Kidney tubule cell (primary cell): ENCODE results near the gene PCDH11X.
"Not testable (repeated sequence)": the region's sequence is repeated elsewhere in the genome, so short reads cannot be mapped to it uniquely, and the experiment has no call there.

Experiments used
- DNase-seq: peaks from one replicate; pipeline ENCODE4 v3.0.0-alpha.2; 2018; ENCODE audit warnings: low spot score

PCDH11X gene

DNA sequence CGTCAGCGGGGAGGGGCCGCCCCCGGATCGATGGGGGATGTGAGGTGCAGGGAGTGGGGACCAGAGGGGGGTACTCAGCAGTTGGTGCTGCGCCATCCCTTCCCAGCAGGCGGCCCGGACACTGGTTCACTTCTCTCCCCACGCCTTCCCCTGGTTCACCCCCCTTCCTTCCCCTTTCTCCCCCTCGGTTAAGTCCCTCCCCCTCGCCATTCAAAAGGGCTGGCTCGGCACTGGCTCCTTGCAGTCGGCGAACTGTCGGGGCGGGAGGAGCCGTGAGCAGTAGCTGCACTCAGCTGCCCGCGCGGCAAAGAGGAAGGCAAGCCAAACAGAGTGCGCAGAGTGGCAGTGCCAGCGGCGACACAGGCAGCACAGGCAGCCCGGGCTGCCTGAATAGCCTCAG lies at the start of gene PCDH11X:
PCDH11X (plus strand) TSS at position 241 of the 400 bp plus-strand sequence. CDS start 56,130 bp downstream, outside the sequence.
- DNase-seq: not testable (repeated sequence)

GRCh38 chrX:91747446-91747845 lies 31.7 kb upstream of the PCDH11X start:
- not testable (repeated sequence) for DNase-seq

- not testable (repeated sequence) for DNase-seq
Measured at GRCh38 chrX:91753022-91753421, 26.2 kb upstream of the PCDH11X start.

GRCh38 chrX:91770619-91771488 lies 8.3 kb upstream of the PCDH11X start:
- DNase-seq: not testable (repeated sequence)

GRCh38 chrX:91773943-91774342 lies 5.2 kb upstream of the PCDH11X start:
- DNase-seq: not testable (repeated sequence)

DNA sequence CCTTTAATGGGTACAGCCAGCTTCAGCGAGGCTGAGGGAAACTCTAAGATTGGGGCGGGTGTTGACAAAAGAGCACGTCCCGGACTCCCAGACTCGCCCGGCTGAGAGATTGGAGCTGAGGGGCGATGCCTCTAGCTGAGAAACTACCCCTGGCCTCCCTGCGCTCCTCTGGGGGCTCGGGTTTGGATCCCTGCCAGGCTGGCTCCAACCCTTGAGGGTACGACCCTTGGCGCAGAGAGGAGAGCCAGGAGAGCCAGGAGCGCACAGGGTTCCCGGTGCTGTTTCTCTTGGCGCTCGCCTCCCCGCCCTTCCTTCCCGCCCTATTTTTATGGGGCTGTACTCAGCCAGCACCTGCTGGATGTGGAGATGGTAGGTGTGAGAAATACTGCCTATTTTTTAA lies 833 bp downstream of the PCDH11X start:
- not testable (repeated sequence) for DNase-seq

DNA sequence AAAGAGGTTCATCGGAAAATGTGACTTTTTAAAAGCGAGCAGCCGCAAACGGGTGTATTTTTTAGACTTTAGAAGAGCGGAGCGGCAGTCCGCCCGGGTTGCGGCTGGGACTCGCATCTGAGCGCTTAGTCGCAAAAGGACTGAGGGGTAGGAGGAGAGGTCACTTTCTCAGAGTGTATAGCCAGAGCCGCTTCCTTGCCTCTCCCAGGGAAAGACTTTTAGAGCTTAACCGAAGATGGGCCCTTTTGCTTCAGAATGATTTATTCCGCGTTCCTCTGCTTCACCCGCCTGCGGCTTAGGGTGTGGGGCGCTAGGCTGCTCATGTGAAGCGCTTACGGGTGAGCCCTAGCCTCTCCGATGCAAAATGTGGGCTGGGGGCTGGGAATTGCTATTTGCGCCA lies 1.5 kb downstream of the PCDH11X start:
- not testable (repeated sequence) for DNase-seq

- not testable (repeated sequence) for DNase-seq
Measured at GRCh38 chrX:91781553-91782298, 2.6 kb downstream of the PCDH11X start.

- not testable (repeated sequence) for DNase-seq
Measured at GRCh38 chrX:91782825-91783224, 3.6 kb downstream of the PCDH11X start.

DNA sequence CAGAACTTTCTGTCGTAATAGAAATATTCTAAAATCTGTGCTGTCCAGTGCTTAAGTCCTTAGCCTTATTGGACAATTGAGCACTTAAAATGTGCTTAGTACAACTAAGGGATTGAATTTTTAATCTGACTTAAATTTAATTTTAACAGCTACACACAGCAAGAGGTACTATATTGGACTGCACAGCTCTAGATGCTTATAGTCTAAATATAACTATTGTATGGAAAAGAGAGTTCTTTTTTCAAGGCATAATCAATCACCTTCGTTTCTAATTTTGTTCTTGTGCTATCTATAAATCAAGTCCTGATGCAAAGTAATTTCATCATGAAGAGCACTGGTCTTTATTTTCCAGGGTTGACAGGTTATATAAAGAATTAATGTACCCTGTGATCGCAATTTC lies 38.4 kb downstream of the PCDH11X start:
- DNase-seq: not testable (repeated sequence)

DNA sequence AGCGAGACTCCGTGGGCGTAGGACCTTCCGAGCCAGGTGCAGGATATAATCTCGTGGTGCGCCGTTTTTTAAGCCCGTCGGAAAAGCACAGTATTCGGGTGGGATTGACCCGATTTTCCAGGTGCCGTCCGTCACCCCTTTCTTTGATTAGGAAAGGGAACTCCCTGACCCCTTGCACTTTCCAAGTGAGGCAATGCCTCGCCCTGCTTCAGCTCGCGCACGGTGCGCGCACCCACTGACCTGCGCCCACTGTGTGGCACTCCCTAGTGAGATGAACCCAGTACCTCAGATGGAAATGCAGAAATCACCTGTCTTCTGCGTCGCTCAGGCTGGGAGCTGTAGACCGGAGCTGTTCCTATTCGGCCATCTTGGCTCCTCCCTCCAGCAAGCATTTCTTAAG lies 46.1 kb downstream of the PCDH11X start:
- not testable (repeated sequence) for DNase-seq
